NCI-H510A treated with DMSO at 0.1 percent for 48 hours (cell line): Measurements from ENCODE around the gene SLC6A8.
"Not testable (repeated sequence)": the region's sequence is repeated elsewhere in the genome, so short reads cannot be mapped to it uniquely, and the experiment has no call there.

Experiments
- DNase-seq: peaks from one replicate; lab custom pipeline; 2025; lab: John Stamatoyannopoulos, UW

The SLC6A8 gene

GRCh38 chrX:153707406-153707805, 19.7 kb downstream of the SLC6A8 start:
- no peak for DNase-seq

GRCh38 chrX:153708415-153708814, 20.7 kb downstream of the SLC6A8 start:
- DNase-seq, result no peak

GRCh38 chrX:153709726-153710674, 22.3 kb downstream of the SLC6A8 start:
- no peak for DNase-seq

- DNase-seq, result no peak
Observed at GRCh38 chrX:153714256-153714655, 26.5 kb downstream of the SLC6A8 start.

GRCh38 chrX:153717445-153717844, 29.7 kb downstream of the SLC6A8 start:
- no peak for DNase-seq

GRCh38 chrX:153719238-153719637, 31.5 kb downstream of the SLC6A8 start:
- no peak for DNase-seq

GRCh38 chrX:153719701-153720100, 32.0 kb downstream of the SLC6A8 start:
- DNase-seq, result no peak

GRCh38 chrX:153722704-153723350, 35.1 kb downstream of the SLC6A8 start:
- DNase-seq, result no peak

GRCh38 chrX:153723351-153724251, 35.9 kb downstream of the SLC6A8 start:
- DNase-seq, result peak; percentile 12

- peak; percentile 88 for DNase-seq
Observed at GRCh38 chrX:153724252-153725038, 36.7 kb downstream of the SLC6A8 start, which contains the start of the genes ABCD1 and BCAP31. Gene ABCD1, plus strand, starts transcription at chrX:153724856. Its CDS starts 411 bp downstream, at chrX:153725267. Gene BCAP31, minus strand, starts transcription at chrX:153724387. Its CDS starts 1,143 bp downstream, at chrX:153723244.

GRCh38 chrX:153725039-153725831, 37.5 kb downstream of the SLC6A8 start:
- DNase-seq, result peak; percentile 4

- DNase-seq, result no peak
Observed at GRCh38 chrX:153725832-153726285, 38.1 kb downstream of the SLC6A8 start.

GRCh38 chrX:153726286-153727122, 38.8 kb downstream of the SLC6A8 start:
- DNase-seq, result no peak

GRCh38 chrX:153727123-153727931, 39.6 kb downstream of the SLC6A8 start:
- no peak for DNase-seq

GRCh38 chrX:153728095-153728494, 40.4 kb downstream of the SLC6A8 start:
- DNase-seq, result no peak

- DNase-seq, result no peak
Observed at GRCh38 chrX:153728951-153729631, 41.4 kb downstream of the SLC6A8 start.

- not testable (repeated sequence) for DNase-seq
Observed at GRCh38 chrX:153730115-153730514, 42.4 kb downstream of the SLC6A8 start.
